OCI-LY3 (cell line): ENCODE data around the gene AFAP1.

ENCODE experiments used
- CTCF ChIP-seq: fragments of 200-600, 300-600 bp; sonication (generic); IDR thresholded peaks from 2 replicates; pipeline ENCODE4 v1.5.1; 2014; ENCODE audit warnings: antibody characterized with exemption, low read length, low read depth
- EZH2phosphoT487 ChIP-seq: fragments of 200-600 bp; shearing (Covaris generic); IDR thresholded peaks from 2 replicates; pipeline ENCODE4 v1.6.1; 2018; ENCODE audit warnings: antibody characterized with exemption, mixed run types, low read depth

DNA sequence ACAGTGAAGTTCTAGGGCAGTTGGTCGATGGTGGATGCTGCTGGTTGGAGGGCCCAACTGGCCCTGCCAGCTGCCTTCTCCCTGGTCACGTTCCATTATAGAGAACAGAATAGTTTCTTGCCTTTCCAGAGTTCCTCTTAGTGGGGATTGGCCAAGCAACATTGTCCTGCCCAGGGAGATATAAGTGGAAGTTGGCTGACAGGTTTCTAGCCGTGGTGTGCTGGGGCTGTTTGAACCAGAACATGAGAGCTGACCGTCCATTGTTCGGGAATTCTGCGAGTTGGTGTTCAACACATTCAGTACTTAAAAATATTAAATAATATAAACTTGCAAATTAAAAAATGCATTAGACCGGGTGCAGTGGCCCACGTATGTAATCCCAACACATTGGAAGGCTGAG, 3.5 kb upstream of the AFAP1 start:
- TF ChIP-seq CTCF (no peak), EZH2phosphoT487 (no peak)
